B cell (primary cell): ENCODE results near the gene PLA2G6. TPM values are rescaled to one million over a fixed set of nuclear protein-coding genes. Genes with fewer than 3 reads are reported as not detected.
"Not testable (repeated sequence)": the region's sequence is repeated elsewhere in the genome, so short reads cannot be mapped to it uniquely, and the experiment has no call there.

Source experiments
- ATAC-seq: fragments of 200-7000 bp; cut with Tn5 transposase; one replicate; pipeline ENCODE4 v1.10.0; 2021; ENCODE audit warnings: low read depth, mild to moderate bottlenecking, moderate number of reproducible peaks, moderate library complexity
- CTCF ChIA-PET: fragments of 350-600 bp; sonication (Branson Sonifier 250); formaldehyde crosslinking; loops from one replicate; lab custom pipeline; 2021; ENCODE audit warnings: antibody characterized with exemption, inconsistent platforms; lab: Charles Lee
- POLR2A ChIA-PET: fragments of 350-600 bp; sonication (Branson Sonifier 250); formaldehyde crosslinking; loops from one replicate; lab custom pipeline; 2021; ENCODE audit warnings: antibody characterized with exemption; lab: Charles Lee
- DNase-seq: peaks from one replicate; pipeline ENCODE4 v3.0.0; 2013
- H2AFZ ChIP-seq: 2 replicates; pipeline ENCODE4 v1.6.1; 2012; ENCODE audit warnings: mild to moderate bottlenecking, low read depth, low read length; ENCODE audit not compliant: insufficient read depth, poor library complexity, severe bottlenecking
- H3K27ac ChIP-seq, 2 donors: 1 replicate in 1 of 2; 2 replicates in 1 of 2; pipeline ENCODE4 v1.5.1; 2012 to 2013; ENCODE audit warnings: low read length in 2 of 2, mild to moderate bottlenecking in 2 of 2, moderate library complexity in 1 of 2
- H3K27me3 ChIP-seq, 4 experiments: fragments of 200-600 bp in 1 of 4; sonication (generic) in 1 of 4; replicated peaks in 1 of 4; 1 replicate in 2 of 4; 2 replicates in 2 of 4; pipeline versions ENCODE4 v1.6.1 to v1.7.0; 2013 to 2016; ENCODE audit warnings: low read length in 3 of 4, mild to moderate bottlenecking in 2 of 4, mixed read lengths in 1 of 4, moderate library complexity in 1 of 4; ENCODE audit not compliant: insufficient read depth in 4 of 4, control insufficient read depth in 3 of 4; ENCODE audit errors: control extremely low read depth in 1 of 4
- H3K36me3 ChIP-seq, 2 experiments: replicated peaks in 1 of 2; 1 replicate in 1 of 2; 2 replicates in 1 of 2; pipeline versions ENCODE4 v1.6.1 to v1.7.1; 2013; ENCODE audit warnings: low read length in 1 of 2; ENCODE audit not compliant: insufficient read depth in 2 of 2, control insufficient read depth in 1 of 2; ENCODE audit errors: control extremely low read depth in 1 of 2, extremely low read depth in 1 of 2
- H3K4me1 ChIP-seq, 2 donors: fragments of 200-600 bp in 1 of 2; sonication (generic) in 1 of 2; 1 replicate in 1 of 2; 2 replicates in 1 of 2; pipeline versions ENCODE4 v1.5.1 to v1.6.1; 2013 to 2017; ENCODE audit warnings: low read length in 2 of 2; ENCODE audit not compliant: control insufficient read depth in 2 of 2, insufficient read depth in 2 of 2
- H3K4me2 ChIP-seq: replicated peaks from 2 replicates; pipeline ENCODE3; 2012; ENCODE audit warnings: mild to moderate bottlenecking, low read depth, low read length; ENCODE audit not compliant: poor library complexity, severe bottlenecking
- H3K4me3 ChIP-seq, 5 experiments: fragments of 200-600 bp in 1 of 5; sonication (generic) in 1 of 5; 1 replicate in 3 of 5; 2 replicates in 2 of 5; pipeline versions ENCODE4 v1.5.1 to v1.7.0; 2011 to 2016; ENCODE audit warnings: low read length in 4 of 5, mild to moderate bottlenecking in 4 of 5, low read depth in 2 of 5, control low read depth in 1 of 5, moderate library complexity in 1 of 5; ENCODE audit not compliant: insufficient read depth in 1 of 5; ENCODE audit errors: control extremely low read depth in 1 of 5, extremely low read depth in 1 of 5
- H3K79me2 ChIP-seq: fragments of 200-600 bp; sonication (generic); one replicate; pipeline ENCODE4 v1.6.0; 2016; ENCODE audit warnings: low read length; ENCODE audit not compliant: control insufficient read depth, insufficient read depth
- H3K9ac ChIP-seq: fragments of 200-600 bp; sonication (generic); 2 replicates; pipeline ENCODE4 v1.6.1; 2017; ENCODE audit warnings: mild to moderate bottlenecking, low read length, moderate library complexity
- H3K9me3 ChIP-seq, 3 donors: one replicate each; pipeline versions ENCODE4 v1.6.1 to v1.7.1; 2013; ENCODE audit warnings: low read length in 2 of 3; ENCODE audit not compliant: control insufficient read depth in 2 of 3, insufficient read depth in 1 of 3; ENCODE audit errors: control extremely low read depth in 1 of 3
- H4K20me1 ChIP-seq: 2 replicates; pipeline ENCODE4 v1.6.0; 2012; ENCODE audit warnings: mild to moderate bottlenecking, low read length; ENCODE audit not compliant: insufficient read depth, control insufficient read depth, poor library complexity, severe bottlenecking
- H3K27ac Mint-ChIP-seq: one replicate; pipeline ENCODE4 v1.8.0; 2021; ENCODE audit warnings: mixed read lengths
- H3K27me3 Mint-ChIP-seq: one replicate; pipeline ENCODE4 v1.8.0; 2021; ENCODE audit warnings: mixed read lengths
- H3K4me1 Mint-ChIP-seq: one replicate; pipeline ENCODE4 v1.8.0; 2021; ENCODE audit warnings: mixed read lengths
- H3K4me3 Mint-ChIP-seq: one replicate; pipeline ENCODE4 v1.8.0; 2021; ENCODE audit warnings: mixed read lengths
- H3K9me3 Mint-ChIP-seq: one replicate; pipeline ENCODE4 v1.8.0; 2022; ENCODE audit warnings: mixed read lengths; ENCODE audit not compliant: insufficient read depth
- CTCF ChIP-seq: fragments of 200-600 bp; IDR thresholded peaks from one replicate; pipeline ENCODE4 v1.8.0; 2022; ENCODE audit warnings: antibody characterized with exemption, mild to moderate bottlenecking
- EZH2 ChIP-seq: IDR thresholded peaks from 2 replicates; pipeline ENCODE4 v1.6.1; 2012; ENCODE audit warnings: borderline replicate concordance, low read depth, mild to moderate bottlenecking, moderate library complexity, low read length; ENCODE audit not compliant: insufficient read depth, poor library complexity, severe bottlenecking
- WGBS: methylation state at CpG from one replicate; pipeline ENCODE4 v1.1.5; 2013; ENCODE audit warnings: missing lambda C conversion rate; ENCODE audit not compliant: insufficient coverage; 5-methylcytosine and 5-hydroxymethylcytosine counted together
- intact Hi-C: fragments of 100-400 bp; cut with micrococcal nuclease; formaldehyde crosslinking; loops from one replicate; pipeline ENCODE4 v1.10.0; 2022
- polyA plus RNA-seq: library from polyadenylated mRNA; depleted of rRNA; stranded (reverse); fragments of >200 nt; gene quantifications from 2 replicates; pipeline ENCODE4 v1.2.3, GENCODE V29; 2012
- total RNA-seq, 2 donors: library from RNA; stranded (reverse); fragments of 120-200 nt in 1 of 2; gene quantifications; 1 replicate in 1 of 2; 2 replicates in 1 of 2; pipeline versions ENCODE4 v1.2.3 to v1.2.4, GENCODE V29; 2013 to 2022

Gene PLA2G6
- total and polyA plus RNA-seq, 2 donors (not counting 1 experiment from before 2014, with no cell fraction given), result 125 to 148 TPM

- peak overlapping the region; percentile 83 for H2AFZ ChIP-seq
- peaks cover 8% of the 10 kb centered on the region for H3K79me2 ChIP-seq
- 13% methylated on average over 11 of the region's 14 CpGs for WGBS
- no peaks in the 10 kb centered on the region for H3K9me3 ChIP-seq
- ATAC-seq, result no peak
- intact Hi-C loops, result loop anchor here (1.0 to 10.0 kb wide), 7 partner anchors 19 to 524 kb away; partner anchors contain the start of genes DDX17, GTPBP1, JOSD1 and MAFF
- CTCF ChIA-PET, result interaction anchor here (1.0 to 1.2 kb wide), 2 partner anchors 34 to 129 kb away, joined by 3 read pairs; no protein-coding TSS in a partner anchor
- peak overlapping the region; percentile 89 for H3K4me2 ChIP-seq
- peaks cover 30 to 36% of the 10 kb centered on the region in 2 donors for H3K4me1 ChIP-seq
- Mint-ChIP-seq H3K9me3 (no peaks in the 10 kb centered on the region), H3K27me3 (peaks cover 3% of the 10 kb centered on the region), H3K4me1 (peaks cover 42% of the 10 kb centered on the region), H3K27ac (peak overlapping the region; percentile 93), H3K4me3 (peak overlapping the region; percentile 89)
- POLR2A ChIA-PET, result interaction anchor here (0.5 to 2.2 kb wide), 4 partner anchors 9 to 1339 kb away, joined by 3 to 20 read pairs (median 5); partner anchors contain the start of genes ATF4, GTPBP1 and MAFF
- DNase-seq, result peak; percentile 62
- no peaks in the 10 kb centered on the region for H4K20me1 ChIP-seq
- H3K27me3 ChIP-seq, result no peaks in the 10 kb centered on the region
- H3K9ac ChIP-seq, result peak overlapping the region; percentile 75
- H3K27ac ChIP-seq, result peak overlapping the region; percentile 64 to 67
- H3K4me3 ChIP-seq, result peak overlapping the region; percentile 73 to 88 (median 79)
- H3K36me3 ChIP-seq, result no peaks in the 10 kb centered on the region
- TF ChIP-seq EZH2, result no peak
- no peak for TF ChIP-seq CTCF
Measured at GRCh38 chr22:38180841-38181452, 683 bp downstream of the PLA2G6 start.

GRCh38 chr22:38178605-38178937, 3.1 kb downstream of the PLA2G6 start:
- ATAC-seq, POLR2A ChIA-PET, H3K27ac Mint-ChIP-seq, H3K27me3 Mint-ChIP-seq, H3K9me3 Mint-ChIP-seq, H3K4me3 Mint-ChIP-seq, H3K27me3 ChIP-seq, H3K9me3 ChIP-seq, H4K20me1 ChIP-seq, intact Hi-C loops, H3K4me3 ChIP-seq, H3K27ac ChIP-seq, H3K36me3 ChIP-seq, DNase-seq, H3K9ac ChIP-seq, H3K4me2 ChIP-seq, H2AFZ ChIP-seq: not testable (repeated sequence)
- 100% methylated on average over 2 of the region's 7 CpGs for WGBS
- H3K4me1 Mint-ChIP-seq, result peaks cover 45% of the 10 kb centered on the region
- Histone ChIP-seq H3K79me2 (peaks cover 25% of the 10 kb centered on the region), H3K4me1 (peaks cover 33 to 42% of the 10 kb centered on the region in 2 donors)
- CTCF ChIA-PET, result interaction anchor here (1.2 kb wide), 1 partner anchor 393 kb away, joined by 3 read pairs; no protein-coding TSS in a partner anchor
